Measurements from ENCODE around the gene LAMB1.

LAMB1 gene

GRCh38 chr7:107964510-107964909, 38.5 kb downstream of the LAMB1 start:
- Mint-ChIP-seq H3K36me3 (ENCODE audit: low read depth) (peaks cover 60% of the 10 kb centered on the region), H3K27me3 (ENCODE audit: low read depth) (no peaks in the 10 kb centered on the region), H3K9me3 (no peaks in the 10 kb centered on the region), H3K4me1 (peaks cover 26% of the 10 kb centered on the region), H3K4me3 (no peak overlapping the region), H3K27ac (no peak overlapping the region)
- TF ChIP-seq CTCF (IDR thresholded peaks at IDR 0.05; ENCODE audit: unreplicated experiment in 3 of 3): no peak

- no peak overlapping the region for H3K27ac Mint-ChIP-seq
- H3K36me3 Mint-ChIP-seq (ENCODE audit: low read depth): peaks cover 72% of the 10 kb centered on the region
- H3K4me1 Mint-ChIP-seq: peaks cover 29% of the 10 kb centered on the region
- no peaks in the 10 kb centered on the region for H3K27me3 Mint-ChIP-seq (ENCODE audit: low read depth)
- TF ChIP-seq CTCF (IDR thresholded peaks at IDR 0.05; ENCODE audit: unreplicated experiment in 3 of 3): no peak
- no peaks in the 10 kb centered on the region for H3K9me3 Mint-ChIP-seq
- no peak overlapping the region for H3K4me3 Mint-ChIP-seq
These were observed 40.1 kb downstream of the LAMB1 start for GRCh38 chr7:107962817-107963216.

- H3K9me3 Mint-ChIP-seq: no peaks in the 10 kb centered on the region
- H3K27me3 Mint-ChIP-seq (ENCODE audit: low read depth): no peaks in the 10 kb centered on the region
- H3K36me3 Mint-ChIP-seq (ENCODE audit: low read depth): peaks cover 80% of the 10 kb centered on the region
- peaks cover 29% of the 10 kb centered on the region for H3K4me1 Mint-ChIP-seq
- peak overlapping the region in 1 of 3 experiments; percentile 14 for H3K27ac Mint-ChIP-seq
- no peak for TF ChIP-seq CTCF (IDR thresholded peaks at IDR 0.05; ENCODE audit: unreplicated experiment in 3 of 3)
- H3K4me3 Mint-ChIP-seq: no peak overlapping the region
These were observed 41.6 kb downstream of the LAMB1 start for GRCh38 chr7:107961405-107961804.

GRCh38 chr7:107960272-107960671, 42.7 kb downstream of the LAMB1 start:
- no peaks in the 10 kb centered on the region for H3K27me3 Mint-ChIP-seq (ENCODE audit: low read depth)
- H3K4me1 Mint-ChIP-seq: peaks cover 29% of the 10 kb centered on the region
- TF ChIP-seq CTCF (IDR thresholded peaks at IDR 0.05; ENCODE audit: unreplicated experiment in 3 of 3): no peak
- H3K4me3 Mint-ChIP-seq: no peak overlapping the region
- peaks cover 84% of the 10 kb centered on the region for H3K36me3 Mint-ChIP-seq (ENCODE audit: low read depth)
- H3K9me3 Mint-ChIP-seq: no peaks in the 10 kb centered on the region
- peak overlapping the region; percentile 47 to 60 (median 54) for H3K27ac Mint-ChIP-seq

- TF ChIP-seq CTCF (IDR thresholded peaks at IDR 0.05; ENCODE audit: unreplicated experiment in 3 of 3): no peak
- peaks cover 29% of the 10 kb centered on the region for H3K4me1 Mint-ChIP-seq
- H3K4me3 Mint-ChIP-seq: no peak overlapping the region
These were observed 43.4 kb downstream of the LAMB1 start for GRCh38 chr7:107959527-107959898.

GRCh38 chr7:107958764-107959526, 44.0 kb downstream of the LAMB1 start:
- no peak for TF ChIP-seq CTCF (IDR thresholded peaks at IDR 0.05; ENCODE audit: unreplicated experiment in 3 of 3)
- no peak overlapping the region for H3K4me3 Mint-ChIP-seq
- H3K36me3 Mint-ChIP-seq (ENCODE audit: low read depth): peaks cover 77% of the 10 kb centered on the region
- peaks cover 29% of the 10 kb centered on the region for H3K4me1 Mint-ChIP-seq
- H3K9me3 Mint-ChIP-seq: no peaks in the 10 kb centered on the region
- no peaks in the 10 kb centered on the region for H3K27me3 Mint-ChIP-seq (ENCODE audit: low read depth)
- H3K27ac Mint-ChIP-seq: peak overlapping the region in 1 of 3 experiments; percentile 28

More at GRCh38 chr7:107959527-107959898, 43.4 kb downstream of the LAMB1 start:
- no peaks in the 10 kb centered on the region for H3K9me3 Mint-ChIP-seq
- no peak overlapping the region for H3K27ac Mint-ChIP-seq
- peaks cover 83% of the 10 kb centered on the region for H3K36me3 Mint-ChIP-seq (ENCODE audit: low read depth)
- no peaks in the 10 kb centered on the region for H3K27me3 Mint-ChIP-seq (ENCODE audit: low read depth)
